Measurements from ENCODE around the gene OLFM2.

GRCh38 chr19:9901020-9901419 lies 35.3 kb downstream of the OLFM2 start:
- TF ChIP-seq, protein P1, sequence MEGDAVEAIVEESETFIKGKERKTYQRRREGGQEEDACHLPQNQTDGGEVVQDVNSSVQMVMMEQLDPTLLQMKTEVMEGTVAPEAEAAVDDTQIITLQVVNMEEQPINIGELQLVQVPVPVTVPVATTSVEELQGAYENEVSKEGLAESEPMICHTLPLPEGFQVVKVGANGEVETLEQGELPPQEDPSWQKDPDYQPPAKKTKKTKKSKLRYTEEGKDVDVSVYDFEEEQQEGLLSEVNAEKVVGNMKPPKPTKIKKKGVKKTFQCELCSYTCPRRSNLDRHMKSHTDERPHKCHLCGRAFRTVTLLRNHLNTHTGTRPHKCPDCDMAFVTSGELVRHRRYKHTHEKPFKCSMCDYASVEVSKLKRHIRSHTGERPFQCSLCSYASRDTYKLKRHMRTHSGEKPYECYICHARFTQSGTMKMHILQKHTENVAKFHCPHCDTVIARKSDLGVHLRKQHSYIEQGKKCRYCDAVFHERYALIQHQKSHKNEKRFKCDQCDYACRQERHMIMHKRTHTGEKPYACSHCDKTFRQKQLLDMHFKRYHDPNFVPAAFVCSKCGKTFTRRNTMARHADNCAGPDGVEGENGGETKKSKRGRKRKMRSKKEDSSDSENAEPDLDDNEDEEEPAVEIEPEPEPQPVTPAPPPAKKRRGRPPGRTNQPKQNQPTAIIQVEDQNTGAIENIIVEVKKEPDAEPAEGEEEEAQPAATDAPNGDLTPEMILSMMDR (IDR thresholded peaks at IDR 0.05; ENCODE audit: low read depth, low read length, missing input control) = no peak
- no peak for TF ChIP-seq YY1 (IDR thresholded peaks at IDR 0.05)
